ENCODE data around the gene CCL21. TPM values are rescaled to one million over a fixed set of nuclear protein-coding genes. Genes with fewer than 3 reads are reported as not detected.
"Not testable (repeated sequence)": the region's sequence is repeated elsewhere in the genome, so short reads cannot be mapped to it uniquely, and the experiment has no call there.

Gene CCL21
- total RNA-seq, 1 experiment from 2014 or later = not detected

DNA sequence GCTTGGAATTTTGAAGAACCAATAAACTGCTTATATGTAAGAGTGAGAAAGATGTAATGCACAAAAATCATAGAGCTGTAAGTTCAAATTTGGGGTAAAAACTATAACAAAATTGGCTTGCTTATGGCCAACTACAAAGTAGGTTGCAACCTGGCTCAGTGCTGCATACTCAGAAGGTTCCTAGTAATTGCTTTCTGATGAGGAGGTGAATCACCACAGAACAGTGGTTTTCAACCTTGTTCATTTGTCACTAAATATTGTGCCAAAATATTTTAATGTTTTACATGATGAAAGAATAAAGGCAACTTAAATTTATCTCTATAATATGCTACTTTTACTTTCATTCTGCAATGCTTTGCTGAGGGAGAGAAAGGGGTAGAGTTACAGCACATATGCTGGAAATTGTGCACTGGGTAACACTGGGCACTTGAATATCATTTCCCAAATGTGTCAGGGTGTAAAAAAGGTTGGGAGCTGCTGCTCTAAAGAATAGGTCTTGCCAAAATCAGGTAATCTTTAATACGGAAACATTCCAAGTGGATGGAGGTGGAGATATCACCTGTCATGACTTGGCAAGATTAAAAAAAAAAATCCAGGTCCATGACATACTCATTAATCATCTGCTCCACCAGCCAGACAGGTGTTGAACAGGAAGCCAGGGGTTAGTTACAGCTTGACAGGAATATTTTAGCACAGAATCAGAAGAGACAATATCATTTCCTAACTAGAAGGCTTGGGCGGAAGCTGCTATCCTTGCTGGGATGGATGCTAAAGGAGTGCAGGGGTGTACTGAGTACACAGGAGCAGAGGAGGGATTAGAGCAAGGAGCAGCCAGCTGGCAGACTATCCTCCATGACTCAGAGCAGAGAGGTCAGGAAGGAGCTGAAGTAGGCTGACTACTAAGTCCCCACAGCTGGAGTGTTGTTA is 34.6 kb upstream of the CCL21 start:
- Mint-ChIP-seq H3K27ac (ENCODE audit: low read depth, unreplicated experiment) (no peak overlapping the region), H3K4me3 (ENCODE audit: unreplicated experiment) (no peak overlapping the region), H3K9me3 (ENCODE audit: unreplicated experiment) (no peaks in the 10 kb centered on the region), H3K4me1 (ENCODE audit: insufficient read depth, unreplicated experiment) (peaks cover 24% of the 10 kb centered on the region), H3K27me3 (ENCODE audit: insufficient read depth, unreplicated experiment) (no peaks in the 10 kb centered on the region), H3K36me3 (ENCODE audit: insufficient read depth, unreplicated experiment) (no peaks in the 10 kb centered on the region)
- ChIA-PET POLR2A (interaction anchor here (0.6 to 1.3 kb wide), 14 partner anchors 9 to 1075 kb away, joined by 3 to 5 read pairs (median 3); partner anchors contain the start of gene SIGMAR1), CTCF (interaction anchor here (0.6 to 3.4 kb wide), 9 partner anchors 10 to 412 kb away, joined by 3 to 26 read pairs (median 3); no protein-coding TSS in a partner anchor)
- peak; percentile 88 for DNase-seq (ENCODE audit: unreplicated experiment)
- intact Hi-C loops (cut with micrococcal nuclease) = no loop called here
- TF ChIP-seq, protein P1, sequence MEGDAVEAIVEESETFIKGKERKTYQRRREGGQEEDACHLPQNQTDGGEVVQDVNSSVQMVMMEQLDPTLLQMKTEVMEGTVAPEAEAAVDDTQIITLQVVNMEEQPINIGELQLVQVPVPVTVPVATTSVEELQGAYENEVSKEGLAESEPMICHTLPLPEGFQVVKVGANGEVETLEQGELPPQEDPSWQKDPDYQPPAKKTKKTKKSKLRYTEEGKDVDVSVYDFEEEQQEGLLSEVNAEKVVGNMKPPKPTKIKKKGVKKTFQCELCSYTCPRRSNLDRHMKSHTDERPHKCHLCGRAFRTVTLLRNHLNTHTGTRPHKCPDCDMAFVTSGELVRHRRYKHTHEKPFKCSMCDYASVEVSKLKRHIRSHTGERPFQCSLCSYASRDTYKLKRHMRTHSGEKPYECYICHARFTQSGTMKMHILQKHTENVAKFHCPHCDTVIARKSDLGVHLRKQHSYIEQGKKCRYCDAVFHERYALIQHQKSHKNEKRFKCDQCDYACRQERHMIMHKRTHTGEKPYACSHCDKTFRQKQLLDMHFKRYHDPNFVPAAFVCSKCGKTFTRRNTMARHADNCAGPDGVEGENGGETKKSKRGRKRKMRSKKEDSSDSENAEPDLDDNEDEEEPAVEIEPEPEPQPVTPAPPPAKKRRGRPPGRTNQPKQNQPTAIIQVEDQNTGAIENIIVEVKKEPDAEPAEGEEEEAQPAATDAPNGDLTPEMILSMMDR (IDR thresholded peaks at IDR 0.05; ENCODE audit: unreplicated experiment) = no peak
- no TSS peak for BruUV-seq (replicated peaks)

GRCh38 chr9:34742710-34743109 is 32.8 kb upstream of the CCL21 start:
- Mint-ChIP-seq H3K27me3 (ENCODE audit: insufficient read depth, unreplicated experiment) (no peaks in the 10 kb centered on the region), H3K36me3 (ENCODE audit: insufficient read depth, unreplicated experiment) (no peaks in the 10 kb centered on the region), H3K27ac (ENCODE audit: low read depth, unreplicated experiment) (no peak overlapping the region), H3K4me3 (ENCODE audit: unreplicated experiment) (no peak overlapping the region), H3K4me1 (ENCODE audit: insufficient read depth, unreplicated experiment) (peaks cover 24% of the 10 kb centered on the region), H3K9me3 (ENCODE audit: unreplicated experiment) (no peaks in the 10 kb centered on the region)
- intact Hi-C loops (cut with micrococcal nuclease) = no loop called here
- ChIA-PET POLR2A (interaction anchor here (0.6 kb wide), 1 partner anchor 16 kb away, joined by 4 read pairs; no protein-coding TSS in a partner anchor), CTCF (interaction anchor here (1.1 kb wide), 1 partner anchor 41 kb away, joined by 6 read pairs; no protein-coding TSS in a partner anchor)
- no peak for DNase-seq (ENCODE audit: unreplicated experiment)
- BruUV-seq (replicated peaks) = no TSS peak
- TF ChIP-seq, protein P1 (IDR thresholded peaks at IDR 0.05; ENCODE audit: unreplicated experiment) = no peak

DNA sequence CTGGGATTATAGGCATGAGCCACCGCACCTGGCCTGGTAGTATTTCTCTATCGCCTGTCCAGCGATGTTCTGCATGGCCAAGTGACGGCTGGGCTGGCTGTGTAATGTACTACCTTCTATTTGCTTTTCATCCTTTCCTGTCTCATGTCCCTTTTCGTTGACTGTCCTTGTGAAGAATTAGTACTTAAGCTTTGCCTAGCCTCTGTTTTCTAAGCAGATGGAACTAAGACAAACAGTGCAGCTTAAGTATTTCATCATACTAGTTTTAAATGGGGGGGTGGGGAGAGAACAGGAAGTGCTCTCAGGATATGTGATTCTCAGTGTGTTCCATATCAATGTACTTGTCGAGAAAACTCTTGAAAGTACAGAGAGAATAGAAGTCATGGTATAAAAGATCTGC is 31.7 kb upstream of the CCL21 start:
- intact Hi-C loops (cut with micrococcal nuclease) = no loop called here
- Mint-ChIP-seq H3K36me3 (ENCODE audit: insufficient read depth, unreplicated experiment) (no peaks in the 10 kb centered on the region), H3K4me3 (ENCODE audit: unreplicated experiment) (no peak overlapping the region), H3K27ac (ENCODE audit: low read depth, unreplicated experiment) (no peak overlapping the region), H3K27me3 (ENCODE audit: insufficient read depth, unreplicated experiment) (no peaks in the 10 kb centered on the region), H3K9me3 (ENCODE audit: unreplicated experiment) (no peaks in the 10 kb centered on the region), H3K4me1 (ENCODE audit: insufficient read depth, unreplicated experiment) (peaks cover 23% of the 10 kb centered on the region)
- ChIA-PET POLR2A (no interaction called here), CTCF (interaction anchor here (1.1 kb wide), 1 partner anchor 40 kb away, joined by 6 read pairs; no protein-coding TSS in a partner anchor)
- TF ChIP-seq, protein P1 (IDR thresholded peaks at IDR 0.05; ENCODE audit: unreplicated experiment) = no peak
- BruUV-seq (replicated peaks) = no TSS peak
- DNase-seq (ENCODE audit: unreplicated experiment) = no peak

DNA sequence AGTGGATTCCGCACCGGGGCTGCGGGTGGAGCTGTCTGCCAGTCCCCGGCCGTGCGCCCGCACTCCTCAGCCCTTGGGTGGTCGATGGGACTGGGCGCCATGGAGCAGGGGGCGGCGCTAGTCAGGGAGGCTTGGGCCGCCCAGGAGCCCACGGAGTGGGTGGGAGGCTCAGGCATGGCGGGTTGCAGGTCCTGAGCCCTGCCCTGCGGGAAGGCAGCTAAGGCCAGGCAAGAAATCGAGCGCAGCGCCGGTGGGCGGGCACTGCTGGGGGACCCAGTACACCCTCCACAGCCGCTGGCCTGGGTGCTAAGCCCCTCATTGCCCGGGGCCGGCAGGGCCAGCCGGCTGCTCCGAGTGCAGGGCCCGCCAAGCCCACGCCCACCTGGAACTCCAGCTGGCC is 30.2 kb upstream of the CCL21 start:
- H3K4me1 Mint-ChIP-seq (ENCODE audit: insufficient read depth, unreplicated experiment) = peaks cover 13% of the 10 kb centered on the region
- H3K27ac Mint-ChIP-seq (ENCODE audit: low read depth, unreplicated experiment); intact Hi-C loops (cut with micrococcal nuclease); H3K36me3 Mint-ChIP-seq (ENCODE audit: insufficient read depth, unreplicated experiment); H3K4me3 Mint-ChIP-seq (ENCODE audit: unreplicated experiment); H3K27me3 Mint-ChIP-seq (ENCODE audit: insufficient read depth, unreplicated experiment); POLR2A ChIA-PET; BruUV-seq (replicated peaks); DNase-seq (ENCODE audit: unreplicated experiment); H3K9me3 Mint-ChIP-seq (ENCODE audit: unreplicated experiment): not testable (repeated sequence)
- CTCF ChIA-PET = interaction anchor here (0.6 to 1.2 kb wide), 2 partner anchors 40 to 1768 kb away, joined by 3 to 5 read pairs; no protein-coding TSS in a partner anchor

Data from MCF 10A (cell line).